HepG2 (cell line): Measurements from ENCODE around the gene PRKACG. TPM values are rescaled to one million over a fixed set of nuclear protein-coding genes. Genes with fewer than 3 reads are reported as not detected.

Experiments
- ATAC-seq: fragments of 200-7000 bp; cut with Tn5 transposase; 3 replicates; pipeline ENCODE4 v1.9.1; 2020; ENCODE audit warnings: mild to moderate bottlenecking, moderate library complexity
- BruUV-seq: library from RNA; stranded (reverse); fragments of 400-500 nt; replicated peaks from 2 replicates; lab custom pipeline; 2021; lab: Mats Ljungman, UMichigan
- CTCF ChIA-PET: fragments of 300-600 bp; formaldehyde crosslinking; extraction: SDS; loops from one replicate; lab custom pipeline; 2021; ENCODE audit warnings: low total read pairs, inconsistent platforms, low intra/inter-chr PET ratio; lab: Yijun Ruan, JAX
- POLR2A ChIA-PET: fragments of 350-600 bp; sonication (Branson Sonifier 250); formaldehyde crosslinking; loops from one replicate; lab custom pipeline; 2020; ENCODE audit warnings: antibody characterized with exemption, inconsistent platforms; lab: Yijun Ruan, JAX
- DNase-seq: peaks from one replicate; pipeline ENCODE4 v3.0.0-alpha.2; 2015; ENCODE audit warnings: low spot score
- FAIRE-seq: peaks from 3 replicates; lab custom pipeline; 2011; peaks lifted over from hg19 to GRCh38; lab: Jason Lieb, UNC
- H2AFZ ChIP-seq: one replicate; pipeline ENCODE4 v1.6.1; 2011; ENCODE audit warnings: low read length, inconsistent platforms
- H3K27ac ChIP-seq: fragments of 300-600 bp; 3 replicates; pipeline ENCODE4 v1.8.0; 2011; ENCODE audit warnings: mixed run types, mild to moderate bottlenecking, mixed read lengths, low read length, inconsistent platforms; ENCODE audit not compliant: insufficient read depth; ENCODE audit errors: extremely low read length
- H3K27me3 ChIP-seq, 2 experiments: fragments of 200-600 bp in 1 of 2; 2 replicates in 1 of 2; 3 replicates in 1 of 2; pipeline versions ENCODE4 v1.6.0 to v1.8.0; 2011; ENCODE audit warnings: low read length in 2 of 2, mild to moderate bottlenecking in 2 of 2, moderate library complexity in 2 of 2, inconsistent platforms in 1 of 2; ENCODE audit not compliant: insufficient read depth in 2 of 2, control insufficient read depth in 1 of 2
- H3K36me3 ChIP-seq, 2 experiments: fragments of 200-600 bp in 1 of 2; replicated peaks in 1 of 2; 2 replicates in 1 of 2; 3 replicates in 1 of 2; pipeline versions ENCODE4 v1.5.1 to v1.8.0; 2011; ENCODE audit warnings: low read length in 2 of 2, inconsistent platforms in 1 of 2; ENCODE audit not compliant: insufficient read depth in 2 of 2, control insufficient read depth in 1 of 2
- H3K4me1 ChIP-seq: 2 replicates; pipeline ENCODE4 v1.5.1; 2012; ENCODE audit warnings: low read length, inconsistent platforms; ENCODE audit not compliant: insufficient read depth
- H3K4me2 ChIP-seq: 2 replicates; pipeline ENCODE4 v1.6.0; 2011; ENCODE audit warnings: low read depth, low read length, inconsistent platforms
- H3K4me3 ChIP-seq, 3 experiments: fragments of 200-600 bp in 1 of 3; sonication (generic), shearing (Covaris generic) in 1 of 3; replicated peaks in 1 of 3; 2 replicates each; pipeline ENCODE4 v1.5.1; 2011 to 2016; ENCODE audit warnings: low read length in 3 of 3, inconsistent platforms in 2 of 3, low read depth in 2 of 3, mild to moderate bottlenecking in 2 of 3, control low read depth in 1 of 3, mixed read lengths in 1 of 3; ENCODE audit not compliant: insufficient read depth in 1 of 3
- H3K79me2 ChIP-seq: one replicate; pipeline ENCODE4 v1.6.1; 2011; ENCODE audit warnings: low read length, inconsistent platforms; ENCODE audit not compliant: insufficient read depth
- H3K9ac ChIP-seq: 2 replicates; pipeline ENCODE4 v1.6.0; 2011; ENCODE audit warnings: mild to moderate bottlenecking, low read depth, low read length, inconsistent platforms; ENCODE audit not compliant: insufficient read depth
- H3K9me3 ChIP-seq: 2 replicates; pipeline ENCODE4 v1.5.1; 2012; ENCODE audit warnings: mild to moderate bottlenecking, low read length
- H4K20me1 ChIP-seq: 2 replicates; pipeline ENCODE4 v1.6.0; 2011; ENCODE audit warnings: inconsistent platforms, mild to moderate bottlenecking, low read length, moderate library complexity; ENCODE audit not compliant: insufficient read depth
- ARNT2 ChIP-seq: sonication (generic); formaldehyde crosslinking; IDR thresholded peaks from 2 replicates; pipeline ENCODE4 v1.8.0; 2022; ENCODE audit warnings: mild to moderate bottlenecking, low read depth, missing genetic modification reagents, moderate library complexity
- CEBPZ ChIP-seq: IDR thresholded peaks from 2 replicates; pipeline ENCODE4 v1.6.1; 2012; ENCODE audit warnings: low read length, improper control_type of control experiment
- NR2F6 ChIP-seq, 2 experiments: IDR thresholded peaks; 2 replicates each; pipeline ENCODE4 v1.6.1; 2016; ENCODE audit warnings: antibody characterized with exemption in 1 of 2, mild to moderate bottlenecking in 1 of 2
- RAD21 ChIP-seq: fragments of 450-650 bp; formaldehyde crosslinking; IDR thresholded peaks from 2 replicates; pipeline ENCODE4 v1.5.0; 2020; ENCODE audit warnings: mild to moderate bottlenecking
- RBAK ChIP-seq: sonication (generic); formaldehyde crosslinking; IDR thresholded peaks from 2 replicates; pipeline ENCODE4 v1.5.1; 2020; ENCODE audit warnings: mild to moderate bottlenecking, missing genetic modification reagents
- SNRNP70 ChIP-seq: fragments of 200-400 bp; formaldehyde crosslinking; IDR thresholded peaks from 2 replicates; pipeline ENCODE4 v1.6.1; 2017; ENCODE audit warnings: mild to moderate bottlenecking, low read depth, low read length, moderate library complexity
- TARDBP ChIP-seq: sonication (generic); formaldehyde crosslinking; IDR thresholded peaks from 2 replicates; pipeline ENCODE4 v1.8.0; 2022; ENCODE audit warnings: mild to moderate bottlenecking, missing genetic modification reagents
- THYN1 ChIP-seq: sonication (generic); formaldehyde crosslinking; IDR thresholded peaks from 2 replicates; pipeline ENCODE4 v1.8.1; 2023; ENCODE audit warnings: low read depth, mild to moderate bottlenecking, moderate library complexity, missing genetic modification reagents, borderline replicate concordance
- ZNF274 ChIP-seq: sonication (generic); formaldehyde crosslinking; IDR thresholded peaks from 2 replicates; pipeline ENCODE4 v1.5.1; 2020; ENCODE audit warnings: mild to moderate bottlenecking, missing genetic modification reagents
- ZNF318 ChIP-seq: sonication (generic); formaldehyde crosslinking; IDR thresholded peaks from 2 replicates; pipeline ENCODE4 v1.4.0; 2020; ENCODE audit warnings: mild to moderate bottlenecking, missing genetic modification reagents
- ZNF367 ChIP-seq: sonication (generic); formaldehyde crosslinking; IDR thresholded peaks from 2 replicates; pipeline ENCODE4 v1.4.0; 2020; ENCODE audit warnings: missing genetic modification reagents, borderline replicate concordance
- ZNF614 ChIP-seq: IDR thresholded peaks from 2 replicates; pipeline ENCODE4 v1.6.1; 2018; ENCODE audit warnings: missing biosample characterization, missing genetic modification reagents, inconsistent platforms, borderline replicate concordance
- WGBS: methylation state at CpG from one replicate; pipeline ENCODE4 v1.1.6; 2017; ENCODE audit warnings: low lambda C conversion rate; 5-methylcytosine and 5-hydroxymethylcytosine counted together
- in situ Hi-C: cut with HindIII; loops from 2 replicates; pipeline ENCODE4 v1.10.0; 2017; ENCODE audit warnings: low pct_unique_long_range_greater_than_20kb; ENCODE audit not compliant: extremely low pct_ligation_motif_present
- intact Hi-C: fragments of 100-400 bp; cut with micrococcal nuclease; formaldehyde crosslinking; loops from one replicate; pipeline ENCODE4 v1.10.0; 2022; ENCODE audit not compliant: unreplicated experiment
- polyA plus RNA-seq, 8 experiments: library from polyadenylated mRNA; depleted of rRNA in 3 of 8; stranded (reverse) in 7 of 8; unstranded in 1 of 8; fragments of >200 nt; fragmentation: Illumina TruSeq in 4 of 8; extraction: Trizol in 4 of 8; gene quantifications; 2 replicates each; pipeline versions ENCODE4 v1.2.1 to v1.2.3, GENCODE V29; 2011 to 2016; ENCODE audit warnings: low read depth in 4 of 8, missing spikeins in 1 of 8, mixed read lengths in 1 of 8; ENCODE audit not compliant: insufficient read depth in 1 of 8
- total RNA-seq, 5 experiments: library from RNA; depleted of rRNA; stranded (reverse); fragments of >200 nt; fragmentation: Illumina TruSeq; extraction: Trizol; gene quantifications; 2 replicates each; pipeline ENCODE4 v1.2.3, GENCODE V29; 2016; ENCODE audit warnings: low read depth in 1 of 5

Gene PRKACG
- total and polyA plus RNA-seq, 2 of the 13 experiments (the other 11 are each of a cell fraction or from before 2014, with no cell fraction given) = not detected

GRCh38 chr9:69020301-69021145, 6.6 kb upstream of the PRKACG start:
- DNase-seq = no peak
- ChIA-PET POLR2A (no interaction called here), CTCF (no interaction called here)
- Histone ChIP-seq H3K27me3 (no peaks in the 10 kb centered on the region; a peak in 1 of 5 replicates), H3K27ac (no peak overlapping the region), H4K20me1 (no peaks in the 10 kb centered on the region), H2AFZ (no peak overlapping the region), H3K4me1 (peaks cover 13% of the 10 kb centered on the region), H3K9ac (no peak overlapping the region), H3K4me3 (no peak overlapping the region), H3K79me2 (no peaks in the 10 kb centered on the region), H3K36me3 (no peaks in the 10 kb centered on the region), H3K9me3 (no peaks in the 10 kb centered on the region), H3K4me2 (no peak overlapping the region)
- ATAC-seq = no peak; the same call in 2 of the 3 replicates
- in situ Hi-C loops (no loop called here), intact Hi-C loops (loop anchor here (10.0 kb wide), 1 partner anchor 316 kb away; the partner anchor contains the start of gene PIP5K1B)
- WGBS = 79% methylated on average over 6 of the region's 8 CpGs
- FAIRE-seq = no peak
- BruUV-seq = no TSS peak
- TF ChIP-seq RAD21 (no peak), ARNT2 (CRISPR knock-in tag) (no peak), ZNF614 (CRISPR knock-in tag) (no peak), RBAK (CRISPR knock-in tag) (no peak), TARDBP (CRISPR knock-in tag) (no peak), NR2F6 (IDR thresholded peaks at IDR 0.05) (no peak), NR2F6 (CRISPR knock-in tag; IDR thresholded peaks at IDR 0.05) (no peak), CEBPZ (no peak), ZNF274 (no peak), ZNF367 (no peak), SNRNP70 (no peak), ZNF318 (CRISPR knock-in tag) (no peak), THYN1 (CRISPR knock-in tag) (no peak)
